HL-60/S4 (cell line): ENCODE results near the gene MS4A18.
"Not testable (repeated sequence)": the region's sequence is repeated elsewhere in the genome, so short reads cannot be mapped to it uniquely, and the experiment has no call there.

Source experiments
- in situ Hi-C: fragments of 300-500 bp; cut with MboI; formaldehyde crosslinking; loops from 2 replicates; pipeline ENCODE4 v1.14.3; 2022; ENCODE audit warnings: low sequenced_read_pairs

MS4A18 gene

DNA sequence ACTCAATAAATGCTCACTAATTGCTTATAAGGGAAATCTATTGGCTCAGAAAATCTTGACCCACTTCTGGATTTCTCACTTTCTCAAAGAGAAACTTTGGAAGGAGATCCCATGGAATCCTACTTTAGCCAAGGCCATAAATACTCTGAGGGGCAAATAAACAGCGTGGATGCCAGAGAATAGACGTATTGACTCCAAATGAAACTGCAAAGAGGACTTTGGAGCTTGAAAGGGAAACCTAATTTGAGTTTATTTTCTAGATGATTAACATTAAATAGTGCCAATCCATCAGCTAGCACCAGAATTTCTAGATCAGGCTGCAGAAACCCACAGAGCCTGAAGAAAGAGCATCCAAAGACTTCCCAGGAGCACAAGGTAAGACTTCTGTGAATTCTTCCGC is at the start of gene MS4A18:
TSS of gene MS4A18 (plus strand) at position 301 of the 400 bp plus-strand sequence.
- in situ Hi-C loops, result no loop called here

DNA sequence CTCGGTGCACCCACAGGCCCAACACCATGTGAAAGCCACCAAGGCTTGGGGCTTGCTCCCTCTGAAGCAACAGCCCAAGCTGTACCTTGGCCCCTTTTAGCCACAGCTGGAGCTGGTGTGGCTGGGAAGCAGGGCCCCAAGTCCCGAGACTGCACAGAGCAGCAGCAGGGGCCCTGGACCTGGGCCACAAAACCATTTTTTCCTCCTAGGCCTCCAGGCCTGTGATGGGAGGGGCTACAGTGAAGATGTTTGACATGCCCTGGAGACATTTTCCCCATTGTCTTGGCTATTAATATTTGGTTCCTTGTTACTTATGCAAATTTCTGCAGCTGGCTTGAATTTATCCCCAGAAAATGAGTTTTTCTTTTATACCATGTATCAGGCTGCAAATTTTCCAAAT is 46.3 kb upstream of the MS4A18 start:
- in situ Hi-C loops, result not testable (repeated sequence)

GRCh38 chr11:60679879-60680278 is 44.6 kb upstream of the MS4A18 start:
- in situ Hi-C loops, result no loop called here

- in situ Hi-C loops, result no loop called here
Observed at GRCh38 chr11:60680455-60681119, 43.9 kb upstream of the MS4A18 start.

GRCh38 chr11:60684541-60684848 is 40.0 kb upstream of the MS4A18 start:
- in situ Hi-C loops, result not testable (repeated sequence)

DNA sequence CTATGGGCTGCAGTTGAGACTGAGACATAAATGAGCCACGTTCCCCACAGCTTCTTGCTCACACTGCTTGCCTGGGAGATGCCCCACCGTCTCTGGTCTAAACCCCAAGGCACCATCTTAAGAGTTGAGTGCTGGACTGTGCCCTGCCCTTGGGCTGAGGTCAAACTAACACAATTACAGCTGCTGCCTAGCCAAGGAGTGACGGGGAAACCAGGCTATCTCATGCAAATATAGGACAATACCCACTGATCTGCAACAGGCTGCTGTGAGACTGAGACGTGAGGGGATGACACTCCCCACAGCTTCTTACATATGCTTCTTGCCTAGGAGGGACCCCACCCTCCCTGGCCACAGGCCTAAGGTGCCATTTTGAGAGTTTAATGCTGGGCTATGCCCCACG is 32.9 kb upstream of the MS4A18 start:
- in situ Hi-C loops, result no loop called here

GRCh38 chr11:60699284-60699691 is 25.2 kb upstream of the MS4A18 start, which contains the start of gene MS4A8:
MS4A8 (plus strand) TSS chr11:60699612; CDS start chr11:60700861, 1,249 bp downstream.
- in situ Hi-C loops, result no loop called here

GRCh38 chr11:60699936-60700335 is 24.6 kb upstream of the MS4A18 start:
- in situ Hi-C loops, result no loop called here

GRCh38 chr11:60700689-60701468 is 23.6 kb upstream of the MS4A18 start:
- in situ Hi-C loops, result no loop called here

- in situ Hi-C loops, result no loop called here
Observed at GRCh38 chr11:60701469-60701818, 23.1 kb upstream of the MS4A18 start.

- in situ Hi-C loops, result no loop called here
Observed at GRCh38 chr11:60703374-60703773, 21.1 kb upstream of the MS4A18 start.

GRCh38 chr11:60705895-60706294 is 18.6 kb upstream of the MS4A18 start:
- in situ Hi-C loops, result no loop called here

DNA sequence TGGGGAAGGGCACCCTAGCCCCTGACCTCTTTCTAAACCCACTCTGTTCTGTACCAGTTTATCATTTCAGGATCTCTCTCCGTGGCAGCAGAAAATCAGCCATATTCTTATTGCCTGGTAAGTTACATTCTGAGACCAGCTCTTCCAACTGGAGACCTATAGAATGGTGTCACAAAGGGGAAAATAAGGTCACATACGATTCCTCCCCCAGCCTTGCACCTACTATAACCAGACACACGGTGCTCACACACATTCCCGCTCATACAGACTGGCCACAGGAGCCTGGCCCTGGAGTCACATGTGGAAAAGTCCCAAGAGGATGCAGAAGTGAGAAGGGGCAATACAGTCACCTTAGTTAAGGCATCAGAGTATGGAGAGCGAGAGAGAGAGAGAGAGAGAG is 17.6 kb upstream of the MS4A18 start:
- in situ Hi-C loops, result no loop called here

DNA sequence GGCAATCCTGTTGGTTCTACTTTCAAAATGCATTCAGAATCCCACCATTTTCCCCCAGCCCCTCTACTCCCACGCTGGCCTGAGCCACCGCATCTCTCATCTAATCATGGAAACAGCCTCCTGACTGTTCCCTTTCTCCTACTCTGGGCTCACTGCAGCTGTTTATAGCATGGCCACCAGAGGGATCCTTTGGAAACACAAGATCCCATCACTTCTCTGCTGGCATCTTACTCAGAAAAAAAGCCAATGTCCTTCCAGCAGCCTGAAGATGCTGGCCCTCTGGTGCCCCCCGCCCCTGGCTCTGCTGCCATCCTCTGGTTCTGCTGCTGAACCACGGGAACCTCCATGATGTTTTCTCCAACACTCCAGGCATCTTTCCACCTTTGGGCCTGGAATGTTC is 14.0 kb upstream of the MS4A18 start:
- in situ Hi-C loops, result no loop called here

DNA sequence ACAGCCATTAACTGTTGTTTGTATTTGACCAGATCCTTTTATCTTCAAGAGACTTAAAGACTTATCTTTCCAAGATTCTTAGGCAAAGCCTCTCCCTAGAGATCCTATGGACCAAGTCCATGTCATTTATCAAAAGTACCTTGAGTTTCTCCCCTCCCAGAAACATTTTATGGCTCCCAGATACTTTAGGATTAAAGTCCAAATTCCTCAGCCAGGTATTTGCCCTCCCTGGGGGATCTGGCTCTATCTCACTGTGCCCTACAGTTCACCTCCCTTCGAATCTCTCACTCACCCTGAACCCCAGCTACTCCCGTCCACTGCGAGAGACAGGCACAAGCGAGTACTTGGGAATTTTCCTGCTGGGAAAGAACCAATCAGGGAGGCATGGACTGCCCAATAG is 13.2 kb upstream of the MS4A18 start:
- in situ Hi-C loops, result no loop called here

DNA sequence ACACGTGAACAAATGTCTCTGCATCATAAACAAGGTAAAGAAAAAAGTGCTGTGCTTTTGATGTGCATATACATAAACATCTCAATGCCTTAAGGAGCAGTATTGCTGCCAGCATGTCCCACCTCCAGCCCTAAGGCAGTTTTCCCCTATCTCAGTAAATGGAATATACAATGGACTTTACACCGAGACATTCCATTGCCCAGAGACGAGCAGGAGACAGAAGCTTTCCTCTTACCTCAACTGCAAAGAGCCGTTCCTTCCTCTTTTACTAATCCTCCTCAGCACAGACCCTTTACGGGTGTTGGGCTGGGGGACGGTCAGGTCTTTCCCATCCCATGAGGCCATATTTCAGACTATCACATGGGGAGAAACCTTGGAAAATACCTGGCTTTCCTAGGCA is 11.1 kb upstream of the MS4A18 start:
- in situ Hi-C loops, result not testable (repeated sequence)

DNA sequence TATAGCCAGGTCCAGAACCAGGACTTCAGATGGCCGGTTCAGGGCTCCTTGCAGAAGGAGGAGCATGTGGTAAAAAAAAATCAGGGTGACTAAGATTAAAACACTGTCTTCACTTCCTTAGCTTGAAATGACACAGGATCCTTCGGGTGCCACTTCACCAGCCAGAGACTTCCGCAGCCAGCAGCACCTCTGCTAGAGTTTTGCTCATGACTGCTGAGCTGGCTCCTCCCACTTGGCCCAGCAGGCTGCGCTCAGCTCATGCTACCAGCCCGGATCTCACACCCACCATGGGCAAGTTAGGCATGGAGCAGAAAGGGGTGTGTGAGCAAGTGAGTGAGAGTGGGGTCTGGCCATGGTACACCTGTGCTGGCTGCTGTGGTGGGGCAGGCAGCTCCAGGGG is 6.6 kb upstream of the MS4A18 start:
- in situ Hi-C loops, result no loop called here

DNA sequence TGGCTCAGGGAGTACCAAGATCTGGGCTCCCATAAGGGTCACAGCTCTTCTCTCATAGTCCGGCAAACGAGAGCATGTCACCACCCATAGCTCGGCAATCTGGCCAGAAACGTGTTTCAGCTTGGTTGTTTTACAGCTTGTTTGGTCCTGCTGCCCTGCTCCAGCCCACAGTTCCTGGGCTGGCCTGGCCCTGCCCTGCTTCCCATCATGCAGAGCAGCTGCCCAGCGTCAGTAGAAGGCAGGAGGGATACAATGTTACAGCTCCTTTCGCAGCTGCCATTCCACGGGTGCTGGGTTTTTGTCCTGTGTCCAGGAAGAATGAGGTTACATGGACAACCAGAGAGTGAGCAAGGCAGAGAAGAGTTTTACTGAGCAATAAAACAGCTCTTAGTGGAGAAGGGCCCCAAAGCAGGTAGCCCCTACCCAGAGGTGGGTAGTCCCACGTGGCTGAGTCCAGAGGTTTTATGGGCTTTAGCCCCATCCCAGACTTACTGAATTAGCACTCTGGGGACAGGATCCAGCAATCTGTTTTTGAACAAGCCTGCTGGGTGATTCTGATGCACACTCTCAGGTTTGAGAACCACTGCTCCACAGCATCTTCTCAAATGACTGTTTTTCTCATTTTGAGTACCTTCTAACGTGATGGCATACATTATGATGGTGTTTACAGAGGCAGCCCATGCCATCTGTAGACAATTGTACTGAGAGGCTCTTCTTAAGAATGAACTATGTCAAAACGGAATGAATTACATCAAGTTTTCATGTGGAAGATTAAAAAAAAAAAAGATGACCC is 5.8 kb upstream of the MS4A18 start:
- in situ Hi-C loops, result no loop called here

DNA sequence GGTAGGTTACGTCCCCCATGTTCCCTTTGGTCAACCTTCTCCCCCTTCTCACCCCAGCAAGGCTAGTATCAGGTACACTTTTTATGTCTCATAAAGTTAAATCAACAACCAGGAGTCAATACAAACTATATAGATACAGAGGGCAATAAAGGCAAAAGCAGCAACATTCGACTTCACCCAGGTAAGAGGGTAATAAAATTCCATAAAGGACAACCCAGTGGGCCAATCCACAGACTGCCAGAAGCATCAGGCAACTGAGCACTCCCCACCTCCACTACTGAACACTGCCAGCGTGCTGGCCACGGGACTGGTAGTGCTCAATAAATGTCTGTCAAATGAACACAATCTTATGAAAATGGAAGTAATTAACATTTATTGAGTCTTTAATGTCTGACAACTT is 5.1 kb upstream of the MS4A18 start:
- in situ Hi-C loops, result no loop called here

DNA sequence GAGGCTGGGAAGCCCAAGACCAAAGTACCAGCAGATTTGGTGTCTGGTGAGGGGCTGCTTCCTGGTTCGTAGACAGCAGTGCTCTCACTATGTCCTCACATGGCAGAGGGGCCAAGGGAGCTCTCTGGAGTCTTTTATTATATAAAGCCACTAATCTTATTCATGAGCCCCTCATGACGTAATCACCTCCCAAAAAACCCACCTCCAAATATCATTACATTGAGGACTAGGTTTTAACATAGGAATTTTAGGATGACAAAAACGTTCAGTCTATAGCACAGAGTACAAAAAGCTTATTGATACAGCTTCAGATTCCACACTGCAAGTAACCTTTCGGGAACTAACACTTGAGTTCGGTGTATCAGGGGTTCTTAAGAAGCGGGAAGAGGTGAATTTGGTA is 4.1 kb upstream of the MS4A18 start:
- in situ Hi-C loops, result no loop called here

DNA sequence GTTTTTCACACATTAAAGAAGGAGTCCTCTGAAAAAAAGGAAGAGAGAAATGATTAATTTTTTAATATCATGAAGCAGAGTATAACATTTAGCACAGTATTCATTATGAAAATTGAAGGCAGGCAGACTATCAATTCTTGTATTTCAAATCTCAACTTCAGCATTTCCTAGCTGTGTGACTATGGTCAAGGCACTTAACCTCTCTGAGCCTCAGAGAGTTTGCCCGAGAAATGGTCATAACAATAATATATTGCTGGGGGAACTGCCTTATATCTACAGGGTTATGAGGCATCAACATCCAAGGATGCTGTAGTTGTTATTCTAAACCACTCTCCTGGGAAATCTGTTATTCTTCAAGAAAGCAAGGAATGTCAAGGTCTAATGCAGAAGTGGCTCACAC is 1.1 kb downstream of the MS4A18 start:
- in situ Hi-C loops, result no loop called here

DNA sequence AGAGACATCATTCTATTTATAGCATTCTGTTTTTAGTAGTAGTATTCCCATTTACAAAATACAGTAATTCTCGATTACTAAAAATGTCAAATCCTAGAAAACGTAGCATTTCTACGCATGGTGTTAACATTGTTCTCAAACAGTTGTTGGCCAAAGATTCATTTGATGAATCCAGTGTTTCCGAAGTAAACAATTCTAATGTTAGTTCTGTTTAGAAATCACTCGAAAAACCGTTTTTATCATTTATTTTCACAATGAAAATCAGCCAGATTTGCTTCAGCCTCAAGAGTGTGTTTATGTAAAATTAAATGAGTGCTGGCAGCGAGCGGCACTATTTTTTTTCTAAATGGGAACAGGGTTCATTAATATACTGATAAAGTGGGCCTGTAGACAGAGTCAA is 7.1 kb downstream of the MS4A18 start:
- in situ Hi-C loops, result no loop called here
